DND-41 (cell line): ENCODE results near the gene CARF.

ENCODE experiments used
- CTCF ChIP-seq: IDR thresholded peaks from 2 replicates; pipeline ENCODE4 v1.5.1; 2012; ENCODE audit warnings: borderline replicate concordance, low read length, moderate library complexity, mild to moderate bottlenecking; ENCODE audit not compliant: poor library complexity, severe bottlenecking; ENCODE audit errors: extremely low read depth
- EZH2 ChIP-seq: IDR thresholded peaks from 3 replicates; pipeline ENCODE4 v1.6.1; 2012; ENCODE audit warnings: borderline replicate concordance, low read depth, mild to moderate bottlenecking, moderate library complexity, low read length, inconsistent platforms; ENCODE audit not compliant: severe bottlenecking

GRCh38 chr2:203019142-203019541 lies 107.1 kb downstream of the CARF start:
- no peak for TF ChIP-seq CTCF
- TF ChIP-seq EZH2: no peak
